PFSK-1 (cell line): ENCODE results near the gene FIGLA.

Experiments
- FOXP2 ChIP-seq: optimal IDR thresholded peaks from 2 replicates; pipeline ENCODE3; 2011; ENCODE audit warnings: borderline replicate concordance, control low read depth, inconsistent platforms; ENCODE audit not compliant: insufficient read depth; ENCODE audit errors: extremely low read length, extremely low read depth
- POLR2AphosphoS5 ChIP-seq: IDR thresholded peaks from 2 replicates; pipeline ENCODE4 v1.6.1; 2012; ENCODE audit warnings: low read depth, mild to moderate bottlenecking, control low read depth, low read length, moderate library complexity
- SIN3A ChIP-seq: IDR thresholded peaks from 2 replicates; pipeline ENCODE4 v1.6.1; 2012; ENCODE audit warnings: mild to moderate bottlenecking, low read length, moderate library complexity, borderline replicate concordance; ENCODE audit not compliant: insufficient read depth
- TAF1 ChIP-seq: IDR thresholded peaks from 2 replicates; pipeline ENCODE4 v1.6.1; 2012; ENCODE audit warnings: low read length, control low read depth, borderline replicate concordance; ENCODE audit not compliant: insufficient read depth
- TF ChIP-seq, protein P1 (sequence below), 2 experiments: IDR thresholded peaks; 2 replicates each; pipeline versions ENCODE4 v1.6.1 to v1.8.0; 2011 to 2012; ENCODE audit warnings: low read depth in 2 of 2, low read length in 2 of 2, control low read depth in 1 of 2, inconsistent platforms in 1 of 2, mild to moderate bottlenecking in 1 of 2, moderate library complexity in 1 of 2; ENCODE audit not compliant: insufficient read depth in 1 of 2

- TF ChIP-seq POLR2AphosphoS5 (no peak), TAF1 (no peak), FOXP2 (no peak), SIN3A (no peak)
- TF ChIP-seq, protein P1, sequence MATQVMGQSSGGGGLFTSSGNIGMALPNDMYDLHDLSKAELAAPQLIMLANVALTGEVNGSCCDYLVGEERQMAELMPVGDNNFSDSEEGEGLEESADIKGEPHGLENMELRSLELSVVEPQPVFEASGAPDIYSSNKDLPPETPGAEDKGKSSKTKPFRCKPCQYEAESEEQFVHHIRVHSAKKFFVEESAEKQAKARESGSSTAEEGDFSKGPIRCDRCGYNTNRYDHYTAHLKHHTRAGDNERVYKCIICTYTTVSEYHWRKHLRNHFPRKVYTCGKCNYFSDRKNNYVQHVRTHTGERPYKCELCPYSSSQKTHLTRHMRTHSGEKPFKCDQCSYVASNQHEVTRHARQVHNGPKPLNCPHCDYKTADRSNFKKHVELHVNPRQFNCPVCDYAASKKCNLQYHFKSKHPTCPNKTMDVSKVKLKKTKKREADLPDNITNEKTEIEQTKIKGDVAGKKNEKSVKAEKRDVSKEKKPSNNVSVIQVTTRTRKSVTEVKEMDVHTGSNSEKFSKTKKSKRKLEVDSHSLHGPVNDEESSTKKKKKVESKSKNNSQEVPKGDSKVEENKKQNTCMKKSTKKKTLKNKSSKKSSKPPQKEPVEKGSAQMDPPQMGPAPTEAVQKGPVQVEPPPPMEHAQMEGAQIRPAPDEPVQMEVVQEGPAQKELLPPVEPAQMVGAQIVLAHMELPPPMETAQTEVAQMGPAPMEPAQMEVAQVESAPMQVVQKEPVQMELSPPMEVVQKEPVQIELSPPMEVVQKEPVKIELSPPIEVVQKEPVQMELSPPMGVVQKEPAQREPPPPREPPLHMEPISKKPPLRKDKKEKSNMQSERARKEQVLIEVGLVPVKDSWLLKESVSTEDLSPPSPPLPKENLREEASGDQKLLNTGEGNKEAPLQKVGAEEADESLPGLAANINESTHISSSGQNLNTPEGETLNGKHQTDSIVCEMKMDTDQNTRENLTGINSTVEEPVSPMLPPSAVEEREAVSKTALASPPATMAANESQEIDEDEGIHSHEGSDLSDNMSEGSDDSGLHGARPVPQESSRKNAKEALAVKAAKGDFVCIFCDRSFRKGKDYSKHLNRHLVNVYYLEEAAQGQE (IDR thresholded peaks at IDR 0.05; ENCODE audit: insufficient read depth in 1 of 2, low read depth in 2 of 2, low read length in 2 of 2) = no peak
Observed at GRCh38 chr2:70759446-70759845, 31.0 kb downstream of the FIGLA start.
